ENCODE results near the gene GSTM1.

GSTM1 gene

DNA sequence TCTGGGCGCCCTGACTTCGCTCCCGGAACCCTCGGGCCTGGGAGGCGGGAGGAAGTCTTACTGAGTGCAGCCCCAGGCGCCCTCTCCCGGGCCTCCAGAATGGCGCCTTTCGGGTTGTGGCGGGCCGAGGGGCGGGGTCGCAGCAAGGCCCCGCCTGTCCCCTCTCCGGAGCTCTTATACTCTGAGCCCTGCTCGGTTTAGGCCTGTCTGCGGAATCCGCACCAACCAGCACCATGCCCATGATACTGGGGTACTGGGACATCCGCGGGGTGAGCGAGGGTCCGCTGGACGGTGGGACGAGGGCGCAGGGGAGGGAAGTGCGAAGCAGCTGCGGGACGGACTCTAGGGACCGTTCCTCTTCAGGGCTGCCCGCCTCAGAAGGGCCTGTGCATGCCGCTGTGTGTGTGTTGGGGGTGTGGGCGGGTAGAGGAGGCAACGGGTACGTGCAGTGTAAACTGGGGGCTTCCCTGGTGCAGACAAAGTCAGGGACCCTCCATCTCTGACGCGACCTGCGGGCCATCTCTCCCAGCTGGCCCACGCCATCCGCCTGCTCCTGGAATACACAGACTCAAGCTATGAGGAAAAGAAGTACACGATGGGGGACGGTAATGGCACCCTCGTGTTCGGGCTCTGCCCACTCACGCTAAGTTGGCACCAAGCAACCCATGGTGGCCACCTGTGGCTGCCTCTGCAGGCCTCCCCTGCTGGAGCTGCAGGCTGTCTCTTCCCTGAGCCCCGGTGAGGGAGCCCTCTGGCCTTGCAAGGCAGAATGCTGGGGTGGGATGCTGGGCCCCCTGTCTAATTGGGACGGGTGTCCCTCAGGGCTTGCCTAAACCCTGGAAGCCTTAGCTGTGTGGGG lies at the start of gene GSTM1:
Gene GSTM1 (plus strand): TSS at position 177 of the 859 bp plus-strand sequence. CDS start 57 bp downstream, at position 234.
- no peak for DNase-seq

GRCh38 chr1:109639063-109639840 lies 48.4 kb upstream of the GSTM1 start:
- no peak for DNase-seq

DNA sequence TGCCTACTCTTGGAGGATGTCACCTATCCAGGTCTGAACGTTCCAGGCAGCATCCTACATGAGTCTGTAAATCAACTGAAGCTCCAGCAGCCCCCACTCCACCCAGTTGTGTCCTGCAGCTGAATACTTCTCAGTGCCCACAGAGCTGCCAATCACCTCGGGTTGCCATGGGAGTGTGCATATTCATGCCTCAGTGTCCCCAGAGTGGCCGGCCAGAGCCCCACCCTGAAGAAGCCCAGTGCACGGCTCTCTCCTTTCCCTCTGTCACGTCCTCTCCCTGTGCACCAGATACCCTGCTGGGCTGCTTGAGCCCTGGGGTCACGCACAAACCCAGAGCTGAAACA lies 47.8 kb upstream of the GSTM1 start:
- no peak for DNase-seq

DNA sequence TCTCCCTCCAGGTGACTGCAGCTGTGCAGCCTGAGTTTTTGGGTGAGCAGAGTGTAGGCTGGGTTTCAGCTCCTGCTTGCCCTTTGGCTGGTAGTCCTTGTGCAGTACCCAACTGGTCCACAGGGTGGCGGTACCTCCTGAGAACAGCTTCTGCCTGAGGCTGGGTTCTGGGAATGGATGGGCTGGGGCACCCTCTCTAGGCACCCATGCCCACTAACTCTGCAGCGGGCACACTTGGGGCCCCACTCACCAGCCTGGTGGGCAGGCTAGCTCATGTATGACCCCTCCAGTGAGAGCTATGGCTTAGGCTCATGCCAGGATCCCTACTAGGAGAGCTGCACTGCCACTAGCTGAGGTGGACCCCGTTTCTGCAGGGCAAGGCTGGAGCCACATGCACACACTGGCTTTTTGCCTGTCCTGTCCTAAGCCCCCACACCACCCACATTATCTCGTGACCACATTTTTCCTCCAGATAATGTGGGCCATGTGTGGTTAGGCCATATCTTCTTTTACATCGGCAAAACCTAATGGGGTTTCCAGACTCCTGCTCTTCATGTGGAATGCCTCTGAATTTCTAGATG lies 47.2 kb upstream of the GSTM1 start:
- DNase-seq: peak; percentile 75

DNA sequence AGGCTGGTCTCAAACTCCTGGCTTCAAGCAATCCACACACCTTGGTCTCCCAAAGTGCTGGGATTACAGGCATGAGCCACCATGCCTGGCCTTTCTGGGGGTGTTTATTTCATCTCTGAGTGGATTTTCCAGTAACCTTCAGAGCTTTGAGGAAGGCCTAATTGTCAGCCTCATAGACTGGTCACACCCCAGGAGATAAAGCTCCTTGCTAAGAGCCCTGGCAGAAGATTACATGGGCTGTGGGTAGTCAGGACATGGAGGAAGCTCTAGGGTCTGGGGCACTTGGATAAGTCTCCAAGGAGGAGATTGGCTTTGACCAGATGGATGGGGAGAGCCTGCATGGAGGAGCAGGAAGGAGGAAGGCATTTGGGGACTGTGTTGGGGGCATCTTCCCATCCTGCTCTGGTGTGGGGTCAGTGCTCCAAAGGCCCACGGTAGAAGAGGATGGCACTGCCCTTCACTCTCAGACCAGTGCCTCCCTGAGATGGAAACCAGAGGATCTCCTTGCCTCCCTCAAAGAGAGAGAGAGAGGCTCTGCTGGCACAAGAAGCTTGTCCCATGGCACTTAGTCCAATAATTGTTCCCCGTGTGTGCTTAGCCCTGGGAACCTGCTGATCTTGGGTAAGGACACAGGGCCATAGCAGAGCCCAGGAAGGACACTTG lies 46.4 kb upstream of the GSTM1 start:
- no peak for DNase-seq

DNA sequence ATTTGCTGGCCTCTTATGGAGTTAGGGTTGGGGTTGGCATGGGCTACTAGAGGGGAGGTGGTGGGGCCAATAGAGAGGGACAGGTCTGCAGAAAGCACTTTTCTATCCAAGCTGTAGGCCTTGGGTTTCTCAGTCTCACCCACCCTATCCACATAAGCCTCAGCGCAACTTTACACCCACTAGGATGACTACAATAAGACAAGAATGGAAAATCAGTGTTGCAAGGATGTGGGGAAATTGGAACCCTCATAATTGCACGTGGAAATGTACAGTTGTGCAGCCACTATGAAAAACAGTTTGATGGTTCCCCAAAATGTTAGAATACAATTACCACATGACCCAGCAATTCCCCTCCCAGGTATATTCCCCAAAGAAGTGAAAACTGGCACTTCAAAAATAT lies 45.8 kb upstream of the GSTM1 start:
- DNase-seq: no peak

GRCh38 chr1:109642626-109643025 lies 45.0 kb upstream of the GSTM1 start:
- no peak for DNase-seq

DNA sequence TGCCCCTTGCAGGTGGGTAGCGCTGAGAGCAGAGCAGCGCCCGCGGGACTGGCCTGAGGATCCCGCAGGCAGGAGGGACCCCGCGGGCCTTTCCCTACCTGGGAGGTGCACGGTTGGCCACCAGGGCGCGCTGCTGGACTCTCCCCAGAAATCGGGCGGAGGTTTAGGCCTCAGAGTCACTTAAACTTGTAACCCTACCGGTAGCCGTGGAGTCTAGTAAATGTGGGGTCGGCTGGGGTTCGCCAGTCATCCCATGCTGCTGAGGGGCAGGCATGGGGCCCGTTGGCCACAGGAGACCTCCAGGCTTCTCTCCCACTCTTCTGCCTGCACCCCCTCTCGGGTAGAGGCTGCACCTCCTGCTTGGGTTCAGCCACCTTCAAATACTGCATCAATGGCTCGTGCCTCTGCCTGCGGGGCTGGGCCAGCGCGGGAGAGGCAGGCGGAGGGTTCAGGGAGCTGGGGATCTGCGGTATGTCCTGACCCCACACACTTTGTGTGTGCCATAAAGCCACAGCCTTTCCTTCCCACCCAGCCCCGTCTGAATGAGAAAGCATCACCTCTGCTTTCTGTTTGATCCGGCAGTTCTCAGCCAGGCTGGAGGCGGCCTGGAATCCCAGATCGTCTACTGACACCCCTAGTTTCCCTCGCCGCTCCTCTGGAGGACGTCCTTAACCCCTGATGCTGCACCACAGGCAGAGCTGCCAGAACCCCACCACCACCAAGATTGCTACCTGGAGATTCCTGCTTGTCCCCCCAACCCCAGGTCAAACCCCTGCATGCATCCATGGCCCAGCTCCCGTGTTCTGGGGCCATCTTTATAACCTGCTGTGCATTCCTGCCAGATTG lies 44.0 kb upstream of the GSTM1 start:
- DNase-seq: peak; percentile 38

GRCh38 chr1:109644670-109645069 lies 42.9 kb upstream of the GSTM1 start:
- DNase-seq: no peak

DNA sequence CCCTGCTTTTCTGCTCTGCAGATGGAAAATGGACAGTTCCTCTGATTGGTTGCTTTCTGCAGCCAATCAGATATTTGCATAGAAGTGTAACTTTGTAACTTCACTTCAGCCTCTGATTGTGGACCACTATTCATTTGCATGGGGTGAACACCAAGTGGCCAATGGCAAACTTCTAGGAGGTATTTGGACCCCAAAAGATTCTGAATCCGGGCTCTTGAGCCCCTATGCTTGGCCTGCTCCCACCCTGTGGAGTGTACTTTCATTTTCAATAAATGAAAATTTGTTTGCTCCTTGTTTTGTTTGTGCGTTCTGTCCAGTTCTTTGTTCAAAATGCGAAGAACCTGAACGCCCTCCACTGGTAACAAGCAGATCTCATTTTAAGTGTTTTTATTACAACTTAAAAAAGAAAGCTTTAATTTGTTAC lies 38.1 kb upstream of the GSTM1 start:
- DNase-seq: no peak

DNA sequence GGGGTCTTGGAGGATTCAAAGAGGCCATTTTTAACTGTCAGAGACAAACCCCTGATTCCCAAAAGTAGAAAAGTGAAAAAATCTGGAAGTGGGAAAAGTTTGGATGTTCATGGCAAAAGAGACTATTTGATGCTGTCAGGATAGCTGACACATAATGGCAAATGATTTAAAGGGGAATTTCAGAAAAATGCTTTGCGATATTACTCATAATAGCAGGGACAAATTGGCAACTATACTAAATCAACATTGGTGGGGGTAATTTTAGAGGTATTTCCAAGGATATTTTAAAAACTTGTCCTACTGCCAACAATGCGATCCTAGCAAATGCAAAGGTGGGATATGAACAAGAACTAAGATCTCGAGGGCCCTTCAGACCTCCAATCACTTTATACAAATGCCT lies 37.0 kb upstream of the GSTM1 start:
- DNase-seq: no peak

DNA sequence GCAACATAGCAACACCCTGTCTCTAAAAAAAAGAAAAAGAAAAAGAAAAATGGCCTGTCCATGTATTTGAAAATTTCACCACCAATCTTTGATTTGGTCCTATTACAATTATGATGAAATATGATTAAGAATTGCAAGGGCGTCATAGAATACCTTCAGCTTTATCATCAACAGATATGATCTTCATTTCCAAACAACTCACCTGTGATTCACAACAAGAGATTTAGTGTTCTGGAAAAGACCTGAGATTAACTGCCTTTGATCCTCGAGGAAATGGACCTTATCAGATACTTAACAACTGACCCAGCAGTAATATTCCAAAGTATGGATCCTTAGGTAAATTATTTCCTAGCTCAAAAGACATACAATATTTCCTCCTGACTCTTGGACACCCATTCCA lies 35.2 kb upstream of the GSTM1 start:
- no peak for DNase-seq

DNA sequence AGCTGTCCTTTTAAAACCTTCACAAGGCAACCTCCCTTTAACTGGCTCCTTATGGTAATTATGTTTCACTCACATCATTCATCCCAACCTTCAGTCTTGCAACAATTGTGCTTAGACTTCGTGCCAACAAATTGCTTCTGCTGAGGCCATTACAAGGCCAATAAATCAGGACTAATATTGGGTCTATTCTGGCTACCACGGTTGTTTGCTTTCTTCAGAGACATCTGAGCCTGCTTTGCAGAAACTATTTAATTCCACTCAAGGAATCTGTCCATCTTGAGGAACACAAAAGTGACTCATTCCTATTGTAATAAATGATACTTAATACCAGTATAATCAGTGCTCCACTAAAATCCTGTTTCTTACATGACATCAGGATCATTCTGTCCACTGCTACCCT lies 34.3 kb upstream of the GSTM1 start:
- no peak for DNase-seq

DNA sequence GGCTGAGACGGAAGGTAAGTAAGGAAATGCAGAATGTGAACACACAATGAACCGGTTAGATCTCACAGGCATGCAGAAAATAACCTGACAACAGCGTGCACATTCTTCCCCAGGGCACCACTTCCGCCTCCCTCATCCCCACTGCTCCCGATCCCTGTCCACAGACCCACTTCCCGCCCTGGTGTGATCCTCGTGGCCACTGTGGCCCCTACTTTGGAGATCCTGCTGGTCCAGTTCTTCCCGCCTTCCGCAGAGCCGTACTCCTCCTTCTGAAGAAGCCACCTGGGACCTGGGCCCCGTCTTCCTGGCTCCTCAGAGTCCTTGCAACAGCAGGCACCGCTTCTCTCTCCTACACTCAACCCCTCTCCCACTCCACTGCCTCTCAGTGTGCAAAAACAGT lies 33.1 kb upstream of the GSTM1 start:
- DNase-seq: no peak

GRCh38 chr1:109655615-109656519 lies 31.8 kb upstream of the GSTM1 start, which contains the start of gene GSTM4:
GSTM4 (plus strand) TSS chr1:109656099; CDS start chr1:109656390, 291 bp downstream.
- DNase-seq: peak; percentile 62

- DNase-seq: no peak
Measured at GRCh38 chr1:109657395-109657794, 30.2 kb upstream of the GSTM1 start.

DNA sequence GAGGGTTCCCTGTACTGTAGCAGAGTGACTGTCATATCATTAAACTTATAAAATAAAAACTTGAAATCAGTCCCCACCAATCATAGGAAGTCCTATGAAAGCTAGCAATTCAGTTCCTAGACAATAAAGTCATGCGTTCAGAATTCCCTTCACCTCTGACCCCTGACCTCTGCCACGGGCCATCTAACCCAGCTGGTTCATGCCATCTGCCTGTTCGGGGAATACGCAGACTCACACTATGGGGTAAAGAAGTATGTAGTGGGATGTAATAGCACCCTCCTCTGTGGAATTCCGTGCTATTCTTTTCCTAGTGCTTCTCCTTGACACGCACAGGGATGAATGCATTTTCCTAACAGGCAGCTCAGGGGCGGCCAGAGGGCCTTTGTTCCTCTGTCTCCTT lies 29.6 kb upstream of the GSTM1 start:
- no peak for DNase-seq

DNA sequence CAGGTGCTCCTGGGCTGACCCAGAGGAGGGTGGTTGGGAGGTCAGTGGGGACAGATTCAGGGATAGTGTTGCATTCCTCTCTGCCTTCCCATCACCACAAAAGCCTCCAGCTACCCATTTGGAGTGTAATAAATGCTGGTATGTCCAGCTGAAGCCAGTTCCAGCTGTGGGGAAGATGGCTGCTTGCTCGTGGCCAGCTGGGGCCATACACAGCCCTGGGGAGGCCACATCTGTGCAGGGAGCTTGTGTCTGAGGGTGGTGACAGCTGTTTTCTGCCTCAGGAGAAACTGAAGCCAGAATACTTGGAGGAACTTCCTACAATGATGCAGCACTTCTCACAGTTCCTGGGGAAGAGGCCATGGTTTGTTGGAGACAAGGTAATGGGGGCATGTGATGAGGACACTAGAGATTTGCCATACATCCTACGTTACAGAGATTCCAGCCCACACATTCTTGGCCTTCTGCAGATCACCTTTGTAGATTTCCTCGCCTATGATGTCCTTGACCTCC lies 29.0 kb upstream of the GSTM1 start:
- DNase-seq: no peak

- DNase-seq: no peak
Measured at GRCh38 chr1:109659145-109659544, 28.5 kb upstream of the GSTM1 start.

- no peak for DNase-seq
Measured at GRCh38 chr1:109659997-109660690, 27.5 kb upstream of the GSTM1 start.
